HT-29 (cell line): Measurements from ENCODE around the gene EXOC3. TPM values are rescaled to one million over a fixed set of nuclear protein-coding genes. Genes with fewer than 3 reads are reported as not detected.
A peak's percentile ranks its signal among the peaks of the same experiment; 100 is the strongest.

Experiments used
- DNase-seq: peaks from one replicate; pipeline ENCODE4 v3.0.0-alpha.2; 2015; ENCODE audit warnings: low spot score
- total RNA-seq: library from RNA; depleted of rRNA; stranded (reverse); fragments of >200 nt; shearing (Covaris generic); gene quantifications from 2 replicates; pipeline ENCODE4 v1.2.3, GENCODE V29; 2014

The EXOC3 gene
- total RNA-seq, 1 experiment from 2014 or later: 65.7 TPM

GRCh38 chr5:425714-426113 is 17.3 kb upstream of the EXOC3 start:
- DNase-seq: peak; percentile 45

- DNase-seq: no peak
These were observed 16.5 kb upstream of the EXOC3 start for GRCh38 chr5:426392-426976.

- no peak for DNase-seq
These were observed 15.4 kb upstream of the EXOC3 start for GRCh38 chr5:427415-428087.

GRCh38 chr5:428219-428618 is 14.8 kb upstream of the EXOC3 start:
- DNase-seq: no peak

- DNase-seq: no peak
These were observed 14.1 kb upstream of the EXOC3 start for GRCh38 chr5:428754-429452.

GRCh38 chr5:429453-430188 is 13.4 kb upstream of the EXOC3 start:
- peak; percentile 28 for DNase-seq

- DNase-seq: no peak
These were observed 12.6 kb upstream of the EXOC3 start for GRCh38 chr5:430214-430925.

GRCh38 chr5:431001-431710 is 11.8 kb upstream of the EXOC3 start:
- peak; percentile 96 for DNase-seq

- DNase-seq: no peak
These were observed 11.3 kb upstream of the EXOC3 start for GRCh38 chr5:431711-432050.

GRCh38 chr5:432201-432927 is 10.6 kb upstream of the EXOC3 start:
- no peak for DNase-seq

- DNase-seq: peak; percentile 31
These were observed 9.8 kb upstream of the EXOC3 start for GRCh38 chr5:432928-433791.

- DNase-seq: no peak
These were observed 9.1 kb upstream of the EXOC3 start for GRCh38 chr5:433836-434235.

GRCh38 chr5:434443-435146 is 8.4 kb upstream of the EXOC3 start:
- DNase-seq: no peak

- DNase-seq: no peak
These were observed 7.7 kb upstream of the EXOC3 start for GRCh38 chr5:435156-435790.

GRCh38 chr5:435961-436640 is 6.9 kb upstream of the EXOC3 start:
- DNase-seq: peak; percentile 73

- no peak for DNase-seq
These were observed 6.4 kb upstream of the EXOC3 start for GRCh38 chr5:436641-436975.

GRCh38 chr5:437281-437771 is 5.7 kb upstream of the EXOC3 start:
- DNase-seq: no peak
